Activated CD4-positive, alpha-beta T cell treated with anti-CD3 and anti-CD28 coated beads, Interleukin-2, amount 50 U/mL, for 16 hours (primary cell): ENCODE data around the gene RMRP.
A peak's percentile ranks its signal among the peaks of the same experiment; 100 is the strongest.
"Not testable (repeated sequence)": the region's sequence is repeated elsewhere in the genome, so short reads cannot be mapped to it uniquely, and the experiment has no call there.

Experiments
- DNase-seq: peaks from one replicate; pipeline ENCODE4 v3.0.0-alpha.2; 2020

RMRP gene

GRCh38 chr9:35640431-35640830, 17.4 kb downstream of the RMRP start:
- not testable (repeated sequence) for DNase-seq

- DNase-seq: no peak
Observed at GRCh38 chr9:35639631-35640030, 18.2 kb downstream of the RMRP start.

GRCh38 chr9:35639225-35639624, 18.6 kb downstream of the RMRP start:
- not testable (repeated sequence) for DNase-seq

- DNase-seq: not testable (repeated sequence)
Observed at GRCh38 chr9:35638751-35639150, 19.1 kb downstream of the RMRP start.

GRCh38 chr9:35637427-35637955, 20.3 kb downstream of the RMRP start:
- not testable (repeated sequence) for DNase-seq

GRCh38 chr9:35636877-35637246, 21.0 kb downstream of the RMRP start:
- DNase-seq: not testable (repeated sequence)

GRCh38 chr9:35636135-35636876, 21.5 kb downstream of the RMRP start:
- DNase-seq: no peak

- no peak for DNase-seq
Observed at GRCh38 chr9:35635730-35636129, 22.1 kb downstream of the RMRP start.

- DNase-seq: no peak
Observed at GRCh38 chr9:35629597-35629996, 28.2 kb downstream of the RMRP start.

- no peak for DNase-seq
Observed at GRCh38 chr9:35628389-35628991, 29.3 kb downstream of the RMRP start.

- DNase-seq: no peak
Observed at GRCh38 chr9:35627575-35627974, 30.2 kb downstream of the RMRP start.

GRCh38 chr9:35619800-35620158, 38.0 kb downstream of the RMRP start:
- no peak for DNase-seq

GRCh38 chr9:35618854-35619799, 38.7 kb downstream of the RMRP start:
- DNase-seq: peak; percentile 50

GRCh38 chr9:35618325-35618727, 39.5 kb downstream of the RMRP start, which contains the start of gene CD72:
CD72 (minus strand) TSS chr9:35618413; CDS start chr9:35618303, 110 bp downstream.
- no peak for DNase-seq

GRCh38 chr9:35617548-35617947, 40.3 kb downstream of the RMRP start:
- DNase-seq: no peak

- peak; percentile 72 for DNase-seq
Observed at GRCh38 chr9:35616681-35617459, 40.9 kb downstream of the RMRP start.

GRCh38 chr9:35615981-35616680, 41.7 kb downstream of the RMRP start:
- no peak for DNase-seq

- DNase-seq: no peak
Observed at GRCh38 chr9:35612843-35613242, 45.0 kb downstream of the RMRP start.

- not testable (repeated sequence) for DNase-seq
Observed at GRCh38 chr9:35612066-35612465, 45.8 kb downstream of the RMRP start.

- DNase-seq: peak; percentile 64
Observed at GRCh38 chr9:35611230-35611797, 46.5 kb downstream of the RMRP start.

- no peak for DNase-seq
Observed at GRCh38 chr9:35609820-35610163, 48.0 kb downstream of the RMRP start.
